K562 (cell line): Measurements from ENCODE around the gene PNMA8C.

Experiments
- KLF16 ChIP-seq: IDR thresholded peaks from 2 replicates; pipeline ENCODE4 v1.6.1; 2016; ENCODE audit warnings: antibody characterized with exemption
- MAZ ChIP-seq, 2 experiments: fragments of 450-650 bp in 1 of 2; sonication (generic) in 1 of 2; formaldehyde crosslinking; IDR thresholded peaks in 1 of 2; conservative IDR thresholded peaks in 1 of 2; 2 replicates each; pipeline versions ENCODE4 v1.4.0 to v1.5.0; 2020; ENCODE audit warnings: mild to moderate bottlenecking in 1 of 2, missing genetic modification reagents in 1 of 2
- MBD2 ChIP-seq: sonication (generic); IDR thresholded peaks from 2 replicates; pipeline ENCODE4 v1.6.1; 2016; ENCODE audit warnings: low read depth, borderline replicate concordance
- NFE2L1 ChIP-seq: fragments of 450-650 bp; IDR thresholded peaks from 2 replicates; pipeline ENCODE4 v1.6.1; 2016; ENCODE audit warnings: missing genetic modification characterization, low read depth, mild to moderate bottlenecking, missing compliant biosample characterization, moderate library complexity, borderline replicate concordance
- NRF1 ChIP-seq, 2 experiments: fragments of 450-650 bp; IDR thresholded peaks in 1 of 2; conservative IDR thresholded peaks in 1 of 2; 2 replicates each; pipeline ENCODE4 v1.6.1; 2014; ENCODE audit warnings: mild to moderate bottlenecking in 2 of 2
- PHF21A ChIP-seq: fragments of 450-650 bp; IDR thresholded peaks from 2 replicates; pipeline ENCODE4 v1.6.1; 2017; ENCODE audit warnings: low read depth, borderline replicate concordance
- POLR2AphosphoS5 ChIP-seq: IDR thresholded peaks from 2 replicates; pipeline ENCODE4 v1.6.1; 2011; ENCODE audit warnings: mild to moderate bottlenecking, low read depth, low read length, moderate library complexity; ENCODE audit not compliant: control insufficient read depth, insufficient read depth
- RBBP5 ChIP-seq: fragments of 200-600 bp; sonication (generic); IDR thresholded peaks from 2 replicates; pipeline ENCODE4 v1.6.1; 2012; ENCODE audit warnings: borderline replicate concordance, mild to moderate bottlenecking, low read length, control low read depth, inconsistent platforms; ENCODE audit not compliant: insufficient read depth, poor library complexity, severe bottlenecking
- SMAD1 ChIP-seq: fragments of 150-350 bp; IDR thresholded peaks from 2 replicates; pipeline ENCODE4 v1.6.1; 2014; ENCODE audit warnings: low read length, low read depth; ENCODE audit not compliant: partially characterized antibody
- TAF1 ChIP-seq: IDR thresholded peaks from 2 replicates; pipeline ENCODE4 v1.6.1; 2011; ENCODE audit warnings: mild to moderate bottlenecking, low read length, moderate library complexity; ENCODE audit not compliant: insufficient read depth, control insufficient read depth, severe bottlenecking; ENCODE audit errors: extremely low read depth
- ZC3H8 ChIP-seq: fragments of 450-650 bp; IDR thresholded peaks from 2 replicates; pipeline ENCODE4 v1.6.1; 2017
- TF ChIP-seq, protein P1 (sequence below): sonication (generic); formaldehyde crosslinking; IDR thresholded peaks from 2 replicates; pipeline ENCODE4 v1.8.0; 2022; ENCODE audit warnings: mild to moderate bottlenecking, missing genetic modification reagents

DNA sequence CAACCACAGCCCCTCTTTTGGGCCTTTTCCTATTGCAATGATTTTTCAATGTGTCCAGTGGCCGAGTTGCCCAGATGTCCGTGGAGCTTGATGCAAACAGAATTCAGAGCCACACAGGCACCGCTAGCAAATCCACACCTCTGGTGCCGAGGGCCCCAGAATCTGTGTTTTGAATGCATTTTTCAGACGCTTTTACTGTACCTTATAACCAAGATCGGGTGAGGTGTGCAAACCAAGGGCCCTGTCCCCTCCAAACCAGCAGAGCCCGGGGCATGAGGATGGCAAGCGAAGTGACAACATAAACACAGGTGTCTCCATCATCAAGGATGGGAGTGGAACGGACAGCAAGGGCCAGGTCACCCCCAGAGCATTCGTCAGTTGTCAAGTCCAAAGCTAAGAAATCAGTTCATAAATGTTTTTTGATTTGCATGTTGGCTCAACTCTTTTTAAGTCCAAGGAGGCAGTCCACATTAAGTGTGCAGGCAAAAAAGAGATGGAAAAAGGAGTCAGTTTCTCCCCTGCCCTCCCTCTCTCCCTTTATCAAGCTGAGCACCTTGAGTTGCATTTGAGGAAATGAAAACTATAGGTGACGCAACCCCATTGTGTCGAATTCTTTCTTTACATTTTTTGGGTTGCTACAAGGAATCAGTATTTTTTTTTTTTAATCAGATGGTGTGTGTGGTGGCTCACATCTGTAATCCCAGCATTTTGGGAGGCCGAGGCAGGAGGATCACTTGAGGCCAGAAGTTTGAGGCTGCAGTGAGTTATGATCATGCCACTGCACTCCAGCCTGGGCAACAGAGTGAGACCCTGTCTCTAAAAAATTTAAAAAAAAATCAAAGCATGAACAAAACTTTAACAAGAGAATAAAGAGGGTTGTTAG lies 18.3 kb downstream of the PNMA8C start:
- TF ChIP-seq PHF21A (no peak), MBD2 (no peak), KLF16 (no peak), TAF1 (no peak), ZC3H8 (no peak), SMAD1 (no peak), RBBP5 (no peak), POLR2AphosphoS5 (no peak), MAZ (CRISPR knock-in tag; conservative IDR thresholded peaks at IDR 0.05 in 1 of 2, IDR thresholded peaks at IDR 0.05 in 1 of 2) (no peak), NRF1 (conservative IDR thresholded peaks at IDR 0.05 in 1 of 2, IDR thresholded peaks at IDR 0.05 in 1 of 2) (no peak), NFE2L1 (tag) (no peak)
- TF ChIP-seq, protein P1, sequence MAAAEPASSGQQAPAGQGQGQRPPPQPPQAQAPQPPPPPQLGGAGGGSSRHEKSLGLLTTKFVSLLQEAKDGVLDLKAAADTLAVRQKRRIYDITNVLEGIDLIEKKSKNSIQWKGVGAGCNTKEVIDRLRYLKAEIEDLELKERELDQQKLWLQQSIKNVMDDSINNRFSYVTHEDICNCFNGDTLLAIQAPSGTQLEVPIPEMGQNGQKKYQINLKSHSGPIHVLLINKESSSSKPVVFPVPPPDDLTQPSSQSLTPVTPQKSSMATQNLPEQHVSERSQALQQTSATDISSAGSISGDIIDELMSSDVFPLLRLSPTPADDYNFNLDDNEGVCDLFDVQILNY (CRISPR knock-in tag) = no peak
